Ishikawa (cell line): ENCODE results near the gene SNAI3.

Experiments
- CEBPB ChIP-seq: IDR thresholded peaks from 2 replicates; pipeline ENCODE4 v1.6.1; 2012
- CREB1 ChIP-seq: IDR thresholded peaks from 2 replicates; pipeline ENCODE4 v1.6.1; 2012; ENCODE audit warnings: low read depth
- EGR1 ChIP-seq: IDR thresholded peaks from 2 replicates; pipeline ENCODE4 v1.6.1; 2012
- EP300 ChIP-seq: IDR thresholded peaks from 2 replicates; pipeline ENCODE4 v1.6.1; 2012; ENCODE audit warnings: borderline replicate concordance
- FOXM1 ChIP-seq: IDR thresholded peaks from 2 replicates; pipeline ENCODE4 v1.6.1; 2012; ENCODE audit warnings: low read depth, borderline replicate concordance
- MAX ChIP-seq: IDR thresholded peaks from 2 replicates; pipeline ENCODE4 v1.6.1; 2012
- NFIC ChIP-seq: IDR thresholded peaks from 2 replicates; pipeline ENCODE4 v1.6.1; 2012
- RAD21 ChIP-seq: IDR thresholded peaks from 2 replicates; pipeline ENCODE4 v1.6.1; 2012; ENCODE audit warnings: low read depth
- REST ChIP-seq: IDR thresholded peaks from 2 replicates; pipeline ENCODE4 v1.6.1; 2012; ENCODE audit warnings: low read depth, mild to moderate bottlenecking
- TAF1 ChIP-seq: IDR thresholded peaks from 2 replicates; pipeline ENCODE4 v1.6.1; 2012; ENCODE audit warnings: low read depth, mild to moderate bottlenecking
- TCF12 ChIP-seq: IDR thresholded peaks from 2 replicates; pipeline ENCODE4 v1.6.1; 2012; ENCODE audit warnings: low read depth
- TEAD4 ChIP-seq: IDR thresholded peaks from 2 replicates; pipeline ENCODE4 v1.6.1; 2012
- USF1 ChIP-seq: IDR thresholded peaks from 2 replicates; pipeline ENCODE4 v1.6.1; 2012
- YY1 ChIP-seq: IDR thresholded peaks from 2 replicates; pipeline ENCODE4 v1.6.1; 2012; ENCODE audit warnings: low read depth
- ZBTB7A ChIP-seq: IDR thresholded peaks from 2 replicates; pipeline ENCODE4 v1.6.1; 2012; ENCODE audit warnings: low read depth

SNAI3 gene

GRCh38 chr16:88635671-88636319, 50.5 kb downstream of the SNAI3 start:
- TF ChIP-seq MAX: no peak
- no peak for TF ChIP-seq CREB1
- TF ChIP-seq NFIC: no peak
- TF ChIP-seq RAD21: no peak
- no peak for TF ChIP-seq YY1
- no peak for TF ChIP-seq EGR1
- no peak for TF ChIP-seq TCF12

DNA sequence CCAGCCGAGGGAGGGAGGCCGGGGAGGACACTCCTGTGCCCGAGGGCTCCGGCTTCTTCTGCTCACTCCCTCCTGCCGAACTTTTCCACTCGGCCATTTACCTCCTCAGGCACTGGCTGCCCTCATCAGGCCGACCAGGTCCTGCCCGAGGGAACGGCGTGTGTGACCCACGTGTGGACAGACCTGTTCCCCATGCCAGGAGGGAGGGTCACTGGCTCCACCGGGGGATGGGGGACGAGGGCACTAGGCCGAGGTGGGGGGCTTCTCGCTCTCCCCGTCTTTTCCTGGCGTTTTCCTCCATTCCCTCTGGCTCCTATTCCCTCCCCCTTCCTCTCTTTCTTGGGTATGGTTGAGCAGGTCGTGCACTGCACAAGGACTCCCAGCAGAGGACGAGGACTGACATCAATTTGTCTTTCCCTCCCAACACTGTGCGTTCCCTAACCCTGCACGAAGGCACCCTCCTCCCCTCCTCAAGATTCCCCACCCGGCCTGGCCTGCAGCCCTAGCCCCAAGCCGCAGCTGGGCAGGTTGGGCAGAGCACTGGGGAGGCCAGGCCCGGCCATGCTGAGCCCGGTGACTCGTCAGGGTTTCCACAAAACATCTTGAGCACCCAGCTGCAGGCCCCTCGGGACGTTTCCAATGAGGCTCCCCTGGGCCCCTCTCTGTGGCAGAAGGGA, 51.2 kb downstream of the SNAI3 start:
- no peak for TF ChIP-seq TEAD4
- TF ChIP-seq YY1: no peak
- no peak for TF ChIP-seq USF1
- TF ChIP-seq CREB1: no peak
- no peak for TF ChIP-seq FOXM1
- TF ChIP-seq CEBPB: no peak
- TF ChIP-seq REST: no peak
- no peak for TF ChIP-seq ZBTB7A
- TF ChIP-seq MAX: no peak
- TF ChIP-seq RAD21: no peak
- no peak for TF ChIP-seq TCF12
- no peak for TF ChIP-seq NFIC
- no peak for TF ChIP-seq EGR1
- TF ChIP-seq EP300: no peak
- TF ChIP-seq TAF1: no peak

DNA sequence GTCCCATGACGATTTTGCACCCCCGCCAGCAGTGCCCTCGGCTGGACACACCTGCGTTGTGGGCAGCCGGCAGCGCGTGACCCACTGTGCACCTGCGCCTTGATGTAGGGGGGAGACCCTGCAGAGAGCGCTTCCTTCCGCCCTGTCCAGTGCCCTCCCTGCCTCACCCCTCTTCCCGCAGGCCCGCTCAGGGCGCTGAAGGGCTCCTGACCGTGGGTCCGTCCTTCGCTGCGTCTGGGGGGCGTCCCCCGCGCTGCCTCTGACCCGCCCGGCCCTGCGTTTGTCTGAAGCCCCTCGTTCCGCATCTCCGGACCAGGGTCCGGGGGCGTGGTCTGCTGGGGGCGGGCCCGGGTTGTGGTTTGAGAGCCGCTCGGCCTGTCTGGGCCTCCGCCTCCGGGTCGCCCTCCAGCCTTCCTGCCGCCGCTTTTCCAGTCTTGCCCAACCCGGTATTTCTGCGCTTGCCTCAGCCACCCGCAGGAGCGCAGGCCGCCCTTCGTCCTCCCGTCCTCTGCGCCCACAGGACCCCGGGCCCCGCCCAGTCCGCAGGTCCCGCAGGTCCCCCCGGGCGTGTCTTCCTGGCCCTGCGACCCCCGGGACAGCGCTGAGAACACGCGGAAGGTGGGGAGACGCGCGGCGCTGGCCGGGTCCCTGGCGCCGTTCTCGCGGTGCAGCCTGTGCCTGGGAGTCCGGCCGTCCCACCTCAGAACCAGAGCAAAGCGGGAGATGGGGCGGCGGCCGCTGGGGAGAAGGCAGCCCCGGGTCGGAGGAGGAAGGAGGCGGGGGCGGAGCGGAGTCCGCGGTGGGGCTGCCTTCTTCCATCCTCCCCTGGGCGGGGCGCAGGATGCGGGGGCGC, 51.9 kb downstream of the SNAI3 start:
- TF ChIP-seq ZBTB7A (0 out of 2 replicates have a peak, but pooled peaks have one; percentile 14), RAD21 (no peak)

- TF ChIP-seq USF1 (no peak), TAF1 (no peak), RAD21 (0 out of 2 replicates have a peak, but pooled peaks have one; percentile 21), MAX (no peak), ZBTB7A (no peak), FOXM1 (no peak), REST (no peak)
These were observed 52.6 kb downstream of the SNAI3 start for GRCh38 chr16:88633684-88634140.

DNA sequence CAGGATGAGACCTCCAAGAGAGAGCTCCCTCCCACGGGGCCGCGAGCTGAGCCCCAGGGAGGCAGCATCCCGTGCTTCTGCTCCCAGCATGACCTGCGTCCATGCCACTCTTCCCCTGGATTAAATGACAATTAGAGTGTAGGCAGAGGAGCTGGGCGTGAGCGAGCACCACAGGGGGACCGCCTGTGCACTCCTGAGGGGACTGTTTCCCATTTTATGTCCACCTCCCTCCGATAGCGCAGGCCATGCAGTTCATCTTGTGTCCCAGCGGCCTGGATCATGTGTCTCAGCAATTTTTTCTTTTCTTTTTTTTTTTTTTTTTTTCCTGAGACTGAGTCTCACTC, 53.7 kb downstream of the SNAI3 start:
- TF ChIP-seq TCF12 (no peak), REST (no peak), YY1 (no peak), FOXM1 (no peak), EGR1 (no peak), CREB1 (no peak), TEAD4 (no peak), ZBTB7A (no peak), NFIC (no peak), USF1 (no peak), TAF1 (no peak), CEBPB (no peak)
